NCI-H146 (cell line): ENCODE results near the gene WDR6.

ENCODE experiments used
- DNase-seq: peaks from one replicate; lab custom pipeline; 2025; lab: John Stamatoyannopoulos, UW

WDR6 gene

GRCh38 chr3:49029563-49029884, 22.3 kb downstream of the WDR6 start:
- DNase-seq = no peak

- DNase-seq = no peak
Observed at GRCh38 chr3:49030321-49030720, 23.1 kb downstream of the WDR6 start.

- no peak for DNase-seq
Observed at GRCh38 chr3:49032646-49033304, 25.6 kb downstream of the WDR6 start.

GRCh38 chr3:49034650-49035049, 27.5 kb downstream of the WDR6 start:
- DNase-seq = no peak

GRCh38 chr3:49035281-49035680, 28.1 kb downstream of the WDR6 start:
- no peak for DNase-seq

- no peak for DNase-seq
Observed at GRCh38 chr3:49053543-49053942, 46.4 kb downstream of the WDR6 start.

GRCh38 chr3:49054344-49054862, 47.2 kb downstream of the WDR6 start:
- no peak for DNase-seq

GRCh38 chr3:49057268-49057667, 50.1 kb downstream of the WDR6 start:
- DNase-seq = no peak

- no peak for DNase-seq
Observed at GRCh38 chr3:49058011-49058410, 50.8 kb downstream of the WDR6 start.
